ENCODE results near the gene SCN1B. TPM values are rescaled to one million over a fixed set of nuclear protein-coding genes. Genes with fewer than 3 reads are reported as not detected.
A peak's percentile ranks its signal among the peaks of the same experiment; 100 is the strongest.

Gene SCN1B
- total and polyA plus RNA-seq, 2 of the 13 experiments (the other 11 are each of a cell fraction or from before 2014, with no cell fraction given): 2.7 to 20.1 TPM

GRCh38 chr19:35005256-35005977 lies 24.9 kb upstream of the SCN1B start (continued):
- TF ChIP-seq ZNF597 (CRISPR knock-in tag; IDR thresholded peaks at IDR 0.05) (no peak), MATR3 (CRISPR knock-in tag; IDR thresholded peaks at IDR 0.05) (no peak), HMGA1 (CRISPR knock-in tag; conservative IDR thresholded peaks at IDR 0.05) (no peak), AGO2 (optimal IDR thresholded peaks at IDR 0.05; ENCODE audit: low read depth, low read length) (no peak), SP2 (CRISPR knock-in tag; IDR thresholded peaks at IDR 0.05) (no peak), ZFP62 (CRISPR knock-in tag; IDR thresholded peaks at IDR 0.05) (no peak), KLF12 (CRISPR knock-in tag; IDR thresholded peaks at IDR 0.05; ENCODE audit: borderline replicate concordance) (no peak), EEA1 (CRISPR knock-in tag; IDR thresholded peaks at IDR 0.05; ENCODE audit: borderline replicate concordance) (no peak), ZNF367 (CRISPR knock-in tag; IDR thresholded peaks at IDR 0.05; ENCODE audit: borderline replicate concordance) (no peak), MXD4 (CRISPR knock-in tag; IDR thresholded peaks at IDR 0.05) (no peak), RAD51 (IDR thresholded peaks at IDR 0.05; ENCODE audit: borderline replicate concordance) (no peak), TGIF2 (CRISPR knock-in tag; IDR thresholded peaks at IDR 0.05) (no peak), ZNF121 (CRISPR knock-in tag; IDR thresholded peaks at IDR 0.05) (0 out of 2 replicates have a peak, but pooled peaks have one; percentile 9), SALL2 (CRISPR knock-in tag; IDR thresholded peaks at IDR 0.05) (no peak), ZNF264 (CRISPR knock-in tag; IDR thresholded peaks at IDR 0.05) (no peak), RFXANK (CRISPR knock-in tag; IDR thresholded peaks at IDR 0.05) (no peak), ZNF780A (CRISPR knock-in tag; IDR thresholded peaks at IDR 0.05) (no peak), ZNF788 (CRISPR knock-in tag; IDR thresholded peaks at IDR 0.05; ENCODE audit: borderline replicate concordance) (peak; percentile 10; the same call in 1 of the 2 replicates), ZNF513 (CRISPR knock-in tag; conservative IDR thresholded peaks at IDR 0.05) (no peak), TFAP4 (IDR thresholded peaks at IDR 0.05; ENCODE audit: borderline replicate concordance, low read depth) (no peak), ESRRA (CRISPR knock-in tag; IDR thresholded peaks at IDR 0.05; ENCODE audit: low read depth) (0 out of 2 replicates have a peak, but pooled peaks have one; percentile 28), RNF219 (CRISPR knock-in tag; IDR thresholded peaks at IDR 0.05) (no peak), PBX2 (CRISPR knock-in tag; IDR thresholded peaks at IDR 0.05) (no peak)
